Tibial artery (tissue), 4 donors: Measurements from ENCODE around the gene SECISBP2.

Experiments used
- DNase-seq, 2 donors: peaks; one replicate each; pipeline ENCODE4 v3.0.0-alpha.2; 2019
- H3K27ac ChIP-seq, 2 donors: fragments of 200-600 bp; sonication (generic) in 1 of 2; 1 replicate in 1 of 2; 2 replicates in 1 of 2; pipeline ENCODE4 v1.5.1; 2018 to 2019; ENCODE audit warnings: mild to moderate bottlenecking in 1 of 2
- H3K27me3 ChIP-seq, 2 donors: fragments of 200-600 bp; sonication (generic) in 1 of 2; one replicate each; pipeline versions ENCODE4 v1.5.1 to v1.6.0; 2016 to 2019
- H3K36me3 ChIP-seq, 3 donors: fragments of 200-600 bp; sonication (generic) in 2 of 3; one replicate each; pipeline ENCODE4 v1.5.1; 2016 to 2019; ENCODE audit warnings: mild to moderate bottlenecking in 2 of 3
- H3K4me1 ChIP-seq, 4 donors: fragments of 200-600 bp; sonication (generic) in 2 of 4; 1 replicate in 3 of 4; 2 replicates in 1 of 4; pipeline ENCODE4 v1.5.1; 2016 to 2019
- H3K4me3 ChIP-seq, 2 donors: fragments of 200-600 bp; sonication (generic) in 1 of 2; 1 replicate in 1 of 2; 2 replicates in 1 of 2; pipeline ENCODE4 v1.5.1; 2018 to 2019; ENCODE audit warnings: mild to moderate bottlenecking in 2 of 2
- H3K9me3 ChIP-seq, 3 donors: fragments of 200-600 bp; sonication (generic) in 1 of 3; one replicate each; pipeline ENCODE4 v1.5.1; 2016 to 2019
- CTCF ChIP-seq, 2 experiments: fragments of 200-600 bp in 1 of 2; fragments of 450-650 bp in 1 of 2; IDR thresholded peaks; one replicate each; pipeline ENCODE4 v1.5.1; 2017 to 2019; ENCODE audit warnings: antibody characterized with exemption in 2 of 2, mild to moderate bottlenecking in 1 of 2, moderate library complexity in 1 of 2
- intact Hi-C: fragments of 100-400 bp; cut with DNase I; formaldehyde crosslinking; loops from one replicate; pipeline ENCODE4 v1.15.0; 2023; ENCODE audit warnings: low total_unique reads

Gene SECISBP2

GRCh38 chr9:89360465-89360864 is 42.2 kb downstream of the SECISBP2 start:
- no peak for DNase-seq
- H3K4me3 ChIP-seq: no peak overlapping the region
- no peaks in the 10 kb centered on the region for H3K27me3 ChIP-seq
- H3K27ac ChIP-seq: no peak overlapping the region
- no peaks in the 10 kb centered on the region for H3K9me3 ChIP-seq
- H3K36me3 ChIP-seq: peaks cover 61 to 74% (median 69%) of the 10 kb centered on the region in 3 donors
- TF ChIP-seq CTCF (IDR thresholded peaks at IDR 0.05): no peak
- no peaks in the 10 kb centered on the region for H3K4me1 ChIP-seq
- intact Hi-C loops: no loop called here

- H3K4me3 ChIP-seq: no peak overlapping the region
- H3K36me3 ChIP-seq: peaks cover 56 to 69% (median 63%) of the 10 kb centered on the region in 3 donors
- H3K27ac ChIP-seq: no peak overlapping the region
- no peaks in the 10 kb centered on the region for H3K27me3 ChIP-seq
- no peaks in the 10 kb centered on the region for H3K9me3 ChIP-seq
- peak in 1 of 2 donors; percentile 38 for DNase-seq
- H3K4me1 ChIP-seq: no peaks in the 10 kb centered on the region
- intact Hi-C loops: no loop called here
- no peak for TF ChIP-seq CTCF (IDR thresholded peaks at IDR 0.05)
These were observed 42.7 kb downstream of the SECISBP2 start for GRCh38 chr9:89361031-89361430.

- intact Hi-C loops: no loop called here
- peak in 1 of 2 donors; percentile 48 for DNase-seq
- H3K4me1 ChIP-seq: no peaks in the 10 kb centered on the region
- TF ChIP-seq CTCF (IDR thresholded peaks at IDR 0.05): no peak
- no peaks in the 10 kb centered on the region for H3K27me3 ChIP-seq
- H3K36me3 ChIP-seq: peaks cover 46 to 59% (median 53%) of the 10 kb centered on the region in 3 donors
- H3K4me3 ChIP-seq: no peak overlapping the region
- H3K27ac ChIP-seq: no peak overlapping the region
- no peaks in the 10 kb centered on the region for H3K9me3 ChIP-seq
These were observed 43.7 kb downstream of the SECISBP2 start for GRCh38 chr9:89361816-89362646.

GRCh38 chr9:89362647-89363310 is 44.5 kb downstream of the SECISBP2 start:
- peak; percentile 14 to 55 for DNase-seq
- intact Hi-C loops: no loop called here
- Histone ChIP-seq H3K27me3 (no peaks in the 10 kb centered on the region), H3K36me3 (peaks cover 39 to 51% (median 46%) of the 10 kb centered on the region in 3 donors), H3K4me1 (no peaks in the 10 kb centered on the region), H3K27ac (no peak overlapping the region), H3K9me3 (no peaks in the 10 kb centered on the region), H3K4me3 (no peak overlapping the region)
- TF ChIP-seq CTCF (IDR thresholded peaks at IDR 0.05): no peak

GRCh38 chr9:89363311-89363670 is 45.0 kb downstream of the SECISBP2 start:
- no peaks in the 10 kb centered on the region for H3K4me1 ChIP-seq
- H3K27ac ChIP-seq: no peak overlapping the region
- peak; percentile 15 to 48 for DNase-seq
- intact Hi-C loops: no loop called here
- no peaks in the 10 kb centered on the region for H3K9me3 ChIP-seq
- H3K27me3 ChIP-seq: no peaks in the 10 kb centered on the region
- no peak for TF ChIP-seq CTCF (IDR thresholded peaks at IDR 0.05)
- H3K4me3 ChIP-seq: no peak overlapping the region
- H3K36me3 ChIP-seq: peaks cover 34 to 46% (median 41%) of the 10 kb centered on the region in 3 donors
